Neural crest cell (in vitro differentiated cells): ENCODE data around the gene PHF21B. TPM values are rescaled to one million over a fixed set of nuclear protein-coding genes. Genes with fewer than 3 reads are reported as not detected.
"Not testable (repeated sequence)": the region's sequence is repeated elsewhere in the genome, so short reads cannot be mapped to it uniquely, and the experiment has no call there.

Experiments used
- DNase-seq: peaks from one replicate; pipeline ENCODE4 v3.0.0; 2021; ENCODE audit warnings: low read depth, mixed read lengths, low spot score
- H3K27ac Mint-ChIP-seq: one replicate; pipeline ENCODE4 v1.8.0; 2021; ENCODE audit warnings: mild to moderate bottlenecking, mixed read lengths; ENCODE audit not compliant: unreplicated experiment
- H3K27me3 Mint-ChIP-seq: 2 replicates; pipeline ENCODE4 v1.8.0; 2021; ENCODE audit warnings: low read depth, mild to moderate bottlenecking, mixed read lengths
- H3K36me3 Mint-ChIP-seq: 2 replicates; pipeline ENCODE4 v1.8.0; 2021; ENCODE audit warnings: low read depth, mild to moderate bottlenecking, mixed read lengths
- H3K4me1 Mint-ChIP-seq: 2 replicates; pipeline ENCODE4 v1.8.0; 2021; ENCODE audit warnings: mixed read lengths
- H3K4me3 Mint-ChIP-seq: one replicate; pipeline ENCODE4 v1.8.0; 2021; ENCODE audit warnings: mild to moderate bottlenecking, mixed read lengths
- H3K9me3 Mint-ChIP-seq: 2 replicates; pipeline ENCODE4 v1.8.0; 2021; ENCODE audit warnings: mixed read lengths
- total RNA-seq: library from RNA; stranded (reverse); gene quantifications from 2 replicates; pipeline ENCODE4 v1.2.1, GENCODE V29; 2021
- TF ChIP-seq, protein P1 (sequence below): fragments of 200-600 bp; sonication (generic); conservative IDR thresholded peaks from 2 replicates; pipeline ENCODE4 v1.5.0; 2021; ENCODE audit warnings: antibody characterized with exemption, mild to moderate bottlenecking

PHF21B gene
- total RNA-seq, 1 donor from 2014 or later: 40.4 TPM

- Mint-ChIP-seq H3K27me3 (no peaks in the 10 kb centered on the region), H3K4me1 (peaks cover 3% of the 10 kb centered on the region), H3K9me3 (no peaks in the 10 kb centered on the region), H3K4me3 (no peak overlapping the region), H3K36me3 (peaks cover 23% of the 10 kb centered on the region), H3K27ac (no peak overlapping the region)
- DNase-seq: no peak
- TF ChIP-seq, protein P1, sequence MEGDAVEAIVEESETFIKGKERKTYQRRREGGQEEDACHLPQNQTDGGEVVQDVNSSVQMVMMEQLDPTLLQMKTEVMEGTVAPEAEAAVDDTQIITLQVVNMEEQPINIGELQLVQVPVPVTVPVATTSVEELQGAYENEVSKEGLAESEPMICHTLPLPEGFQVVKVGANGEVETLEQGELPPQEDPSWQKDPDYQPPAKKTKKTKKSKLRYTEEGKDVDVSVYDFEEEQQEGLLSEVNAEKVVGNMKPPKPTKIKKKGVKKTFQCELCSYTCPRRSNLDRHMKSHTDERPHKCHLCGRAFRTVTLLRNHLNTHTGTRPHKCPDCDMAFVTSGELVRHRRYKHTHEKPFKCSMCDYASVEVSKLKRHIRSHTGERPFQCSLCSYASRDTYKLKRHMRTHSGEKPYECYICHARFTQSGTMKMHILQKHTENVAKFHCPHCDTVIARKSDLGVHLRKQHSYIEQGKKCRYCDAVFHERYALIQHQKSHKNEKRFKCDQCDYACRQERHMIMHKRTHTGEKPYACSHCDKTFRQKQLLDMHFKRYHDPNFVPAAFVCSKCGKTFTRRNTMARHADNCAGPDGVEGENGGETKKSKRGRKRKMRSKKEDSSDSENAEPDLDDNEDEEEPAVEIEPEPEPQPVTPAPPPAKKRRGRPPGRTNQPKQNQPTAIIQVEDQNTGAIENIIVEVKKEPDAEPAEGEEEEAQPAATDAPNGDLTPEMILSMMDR: no peak
Observed at GRCh38 chr22:44924098-44924497, 85.7 kb downstream of the PHF21B start.

DNA sequence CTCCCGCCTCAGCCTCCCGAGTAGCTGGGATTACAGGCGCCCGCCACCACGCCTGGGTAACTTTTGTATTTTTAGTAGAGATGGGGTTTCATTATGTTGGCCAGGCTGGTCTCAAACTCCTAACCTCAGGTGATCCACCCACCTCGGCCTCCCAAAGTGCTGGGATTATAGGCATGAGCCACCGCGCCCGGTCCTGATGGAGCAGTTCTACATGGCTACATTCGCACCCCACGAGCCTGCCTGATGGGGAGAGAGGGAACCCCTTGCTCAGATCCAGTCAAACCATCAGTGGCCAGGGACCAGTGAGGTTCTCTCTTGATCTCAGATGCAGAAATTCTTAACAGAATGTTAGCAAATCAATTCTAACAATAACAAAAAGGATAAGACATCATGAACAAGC lies 88.0 kb downstream of the PHF21B start:
- H3K4me3 Mint-ChIP-seq, H3K9me3 Mint-ChIP-seq, H3K27ac Mint-ChIP-seq, H3K27me3 Mint-ChIP-seq, DNase-seq, H3K4me1 Mint-ChIP-seq: not testable (repeated sequence)
- H3K36me3 Mint-ChIP-seq: peaks cover 20% of the 10 kb centered on the region

- Mint-ChIP-seq H3K27ac (no peak overlapping the region), H3K27me3 (no peaks in the 10 kb centered on the region), H3K4me1 (no peaks in the 10 kb centered on the region)
Observed at GRCh38 chr22:44920183-44920582, 89.6 kb downstream of the PHF21B start.

GRCh38 chr22:44919691-44920090 lies 90.1 kb downstream of the PHF21B start:
- no peak for DNase-seq
- H3K9me3 Mint-ChIP-seq: no peaks in the 10 kb centered on the region
- no peaks in the 10 kb centered on the region for H3K27me3 Mint-ChIP-seq
- TF ChIP-seq, protein P1: no peak
- no peaks in the 10 kb centered on the region for H3K4me1 Mint-ChIP-seq
- H3K36me3 Mint-ChIP-seq: peaks cover 18% of the 10 kb centered on the region
- H3K27ac Mint-ChIP-seq: no peak overlapping the region
- H3K4me3 Mint-ChIP-seq: no peak overlapping the region

More at GRCh38 chr22:44920183-44920582, 89.6 kb downstream of the PHF21B start:
- Mint-ChIP-seq H3K4me3 (no peak overlapping the region), H3K36me3 (peaks cover 18% of the 10 kb centered on the region), H3K9me3 (no peaks in the 10 kb centered on the region)
- no peak for DNase-seq
- TF ChIP-seq, protein P1: no peak

- TF ChIP-seq, protein P1: no peak
- H3K4me3 Mint-ChIP-seq: no peak overlapping the region
- peak overlapping the region; percentile 39 for H3K27ac Mint-ChIP-seq
- H3K9me3 Mint-ChIP-seq: no peaks in the 10 kb centered on the region
- peaks cover 12% of the 10 kb centered on the region for H3K36me3 Mint-ChIP-seq
- no peaks in the 10 kb centered on the region for H3K4me1 Mint-ChIP-seq
- no peak for DNase-seq
- H3K27me3 Mint-ChIP-seq: no peaks in the 10 kb centered on the region
Observed at GRCh38 chr22:44918925-44919392, 90.8 kb downstream of the PHF21B start.

DNA sequence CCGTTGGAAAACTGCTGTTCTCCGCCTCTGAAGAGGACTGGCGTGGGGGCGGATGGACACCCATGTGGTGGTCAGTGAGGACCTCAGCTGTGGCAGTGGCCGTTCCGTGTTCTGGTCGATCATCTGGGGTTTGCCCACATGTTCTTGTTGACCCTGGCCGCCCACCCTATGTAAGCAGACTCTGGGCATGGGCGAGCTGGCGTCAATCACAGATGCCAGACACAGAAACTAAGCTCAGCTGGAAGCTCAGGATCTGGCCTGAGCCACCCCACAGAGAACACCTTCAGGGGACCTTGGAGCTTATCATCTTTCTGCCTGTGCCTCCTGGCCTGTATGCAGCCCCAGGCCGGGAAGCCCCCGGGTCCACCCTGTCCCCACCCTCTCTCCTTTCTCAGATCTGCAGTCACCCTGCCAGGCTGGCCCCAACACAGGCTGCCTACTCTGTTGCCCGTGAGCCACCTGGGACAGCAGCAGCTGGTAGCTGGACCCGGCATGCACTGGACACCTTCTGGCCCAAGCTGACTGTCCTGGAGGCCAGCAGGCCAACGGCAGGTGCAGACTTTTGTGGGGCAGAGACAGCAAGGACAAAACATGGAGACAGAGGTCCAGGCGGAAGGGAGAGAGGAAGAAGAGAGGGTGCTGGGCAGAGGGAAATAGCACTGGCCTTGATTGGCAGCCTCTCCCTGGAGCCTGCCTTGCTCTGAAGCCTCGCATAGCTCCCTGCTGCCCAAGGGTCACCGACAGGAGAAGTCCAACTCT lies 91.5 kb downstream of the PHF21B start:
- Mint-ChIP-seq H3K4me1 (no peaks in the 10 kb centered on the region), H3K27ac (no peak overlapping the region), H3K4me3 (no peak overlapping the region), H3K27me3 (no peaks in the 10 kb centered on the region), H3K36me3 (peaks cover 12% of the 10 kb centered on the region), H3K9me3 (no peaks in the 10 kb centered on the region)
- TF ChIP-seq, protein P1: no peak
- DNase-seq: no peak
